GM12891 (cell line): ENCODE data around the gene SKP2.

Source experiments
- DNase-seq: peaks from one replicate; pipeline ENCODE4 v3.0.0; 2011; ENCODE audit warnings: low spot score; ENCODE audit not compliant: insufficient read length
- FAIRE-seq: peaks from 2 replicates; lab custom pipeline; 2011; peaks lifted over from hg19 to GRCh38; lab: Jason Lieb, UNC
- PAX5 ChIP-seq: IDR thresholded peaks from 2 replicates; pipeline ENCODE4 v1.6.1; 2011; ENCODE audit warnings: low read length, moderate library complexity, mild to moderate bottlenecking; ENCODE audit not compliant: insufficient read depth, severe bottlenecking
- POLR2A ChIP-seq: IDR thresholded peaks from 2 replicates; pipeline ENCODE4 v1.6.1; 2011; ENCODE audit warnings: low read depth, low read length, control low read depth
- POLR2AphosphoS5 ChIP-seq: IDR thresholded peaks from 2 replicates; pipeline ENCODE4 v1.6.1; 2011; ENCODE audit warnings: low read depth, low read length, control low read depth
- POU2F2 ChIP-seq: IDR thresholded peaks from 2 replicates; pipeline ENCODE4 v1.6.1; 2011; ENCODE audit warnings: low read depth, mild to moderate bottlenecking, control low read depth, low read length, moderate library complexity
- SPI1 ChIP-seq: IDR thresholded peaks from 2 replicates; pipeline ENCODE4 v1.6.1; 2011; ENCODE audit warnings: low read depth, low read length, control low read depth
- TAF1 ChIP-seq: IDR thresholded peaks from 2 replicates; pipeline ENCODE4 v1.6.1; 2011; ENCODE audit warnings: low read depth, low read length, control low read depth

SKP2 gene

GRCh38 chr5:36156121-36156601, 4.2 kb downstream of the SKP2 start:
- no peak for DNase-seq
- TF ChIP-seq POLR2AphosphoS5 (no peak), PAX5 (no peak), SPI1 (no peak), POU2F2 (no peak), TAF1 (no peak), POLR2A (no peak)
- FAIRE-seq = no peak

GRCh38 chr5:36156619-36157018, 4.7 kb downstream of the SKP2 start:
- DNase-seq (no peak), FAIRE-seq (no peak)
- TF ChIP-seq SPI1 (no peak), POU2F2 (no peak), POLR2A (no peak), TAF1 (no peak), POLR2AphosphoS5 (no peak), PAX5 (no peak)

GRCh38 chr5:36158144-36158543, 6.2 kb downstream of the SKP2 start:
- FAIRE-seq (no peak), DNase-seq (no peak)
- TF ChIP-seq SPI1 (no peak), POU2F2 (no peak), TAF1 (no peak), PAX5 (no peak), POLR2A (no peak), POLR2AphosphoS5 (no peak)

GRCh38 chr5:36160617-36161016, 8.7 kb downstream of the SKP2 start:
- TF ChIP-seq POLR2AphosphoS5 (no peak), PAX5 (no peak), POLR2A (no peak), POU2F2 (no peak), TAF1 (no peak), SPI1 (no peak)
- FAIRE-seq (no peak), DNase-seq (no peak)

- DNase-seq (no peak), FAIRE-seq (no peak)
- TF ChIP-seq POLR2A (no peak), TAF1 (no peak), SPI1 (no peak), POU2F2 (no peak), POLR2AphosphoS5 (no peak), PAX5 (no peak)
Measured at GRCh38 chr5:36161361-36161760, 9.4 kb downstream of the SKP2 start.

- no peak for FAIRE-seq
- TF ChIP-seq POLR2AphosphoS5 (no peak), TAF1 (no peak), POLR2A (no peak), SPI1 (no peak), PAX5 (no peak), POU2F2 (no peak)
Measured at GRCh38 chr5:36162810-36163486, 11.0 kb downstream of the SKP2 start.

GRCh38 chr5:36164461-36164860, 12.6 kb downstream of the SKP2 start:
- DNase-seq (no peak), FAIRE-seq (no peak)
- no peak for TF ChIP-seq TAF1
- TF ChIP-seq POU2F2 = no peak
- TF ChIP-seq POLR2A = no peak
- TF ChIP-seq PAX5 = no peak
- no peak for TF ChIP-seq SPI1

More at GRCh38 chr5:36162810-36163486, 11.0 kb downstream of the SKP2 start:
- DNase-seq = no peak

GRCh38 chr5:36168737-36169136, 16.8 kb downstream of the SKP2 start:
- DNase-seq = no peak
- TF ChIP-seq SPI1 (no peak), TAF1 (no peak), POLR2AphosphoS5 (no peak), PAX5 (no peak), POLR2A (no peak), POU2F2 (no peak)
- FAIRE-seq = no peak

- DNase-seq (no peak), FAIRE-seq (no peak)
- TF ChIP-seq POLR2A (no peak), TAF1 (no peak)
Measured at GRCh38 chr5:36170832-36171424, 19.0 kb downstream of the SKP2 start.

- DNase-seq (no peak), FAIRE-seq (no peak)
- TF ChIP-seq PAX5 (no peak), SPI1 (no peak), TAF1 (no peak), POU2F2 (no peak), POLR2AphosphoS5 (no peak)
Measured at GRCh38 chr5:36172599-36172998, 20.7 kb downstream of the SKP2 start.
